ENCODE data around the gene CDK5RAP1. TPM values are rescaled to one million over a fixed set of nuclear protein-coding genes. Genes with fewer than 3 reads are reported as not detected.

The CDK5RAP1 gene
- total and polyA plus RNA-seq, 2 donors (not counting 3 experiments of a cell fraction or from before 2014, with no cell fraction given) = 30.8 to 36.5 TPM

- dilution Hi-C loops (cut with MboI; ENCODE audit: extremely low pct_ligation_motif_present, low sequenced_read_pairs) (no loop called here), intact Hi-C loops (cut with micrococcal nuclease) (loop anchor here (1.0 kb wide), 1 partner anchor 253 kb away; no protein-coding TSS in a partner anchor)
- H3K27ac ChIP-seq (ENCODE audit: insufficient read depth, low read depth, low read length) = peak overlapping the region; percentile 2
- H3K9ac ChIP-seq (replicated peaks; ENCODE audit: extremely low read depth, insufficient read depth, low read length) = peak overlapping the region; percentile 75
- CTCF ChIA-PET = interaction anchor here (1.0 to 2.5 kb wide), 4 partner anchors 11 to 267 kb away, joined by 3 to 11 read pairs (median 4); no protein-coding TSS in a partner anchor
- POLR2A ChIA-PET = no interaction called here
- BruUV-seq (replicated peaks) = no TSS peak
- peak overlapping the region; percentile 56 for H3K4me2 ChIP-seq (ENCODE audit: insufficient read depth, low read length)
- H2AFZ ChIP-seq (ENCODE audit: low read depth, low read length) = peak overlapping the region; percentile 65
- no peak for DNase-seq (ENCODE audit: low read depth, low spot score)
- H4K20me1 ChIP-seq (replicated peaks; ENCODE audit: control insufficient read depth, extremely low read depth, insufficient read depth, low read length) = no peaks in the 10 kb centered on the region
- no peaks in the 10 kb centered on the region for H3K36me3 ChIP-seq (ENCODE audit: control insufficient read depth in 2 of 2, extremely low read depth in 1 of 2, insufficient read depth in 2 of 2, low read length in 2 of 2)
- peaks cover 41% of the 10 kb centered on the region for H3K79me2 ChIP-seq (ENCODE audit: control insufficient read depth, insufficient read depth, low read length)
- TF ChIP-seq MAX (IDR thresholded peaks at IDR 0.05; ENCODE audit: insufficient read depth, insufficient read length) (no peak), POLR2AphosphoS5 (IDR thresholded peaks at IDR 0.05; ENCODE audit: insufficient read depth, low read depth, low read length) (no peak), POLR2A (IDR thresholded peaks at IDR 0.05; ENCODE audit: low read depth, low read length) (no peak), GATA2 (IDR thresholded peaks at IDR 0.05; ENCODE audit: insufficient read depth, insufficient read length, low read depth, low read length) (no peak), EZH2 (IDR thresholded peaks at IDR 0.05; ENCODE audit: borderline replicate concordance, low read depth, low read length, severe bottlenecking) (no peak)
- no peaks in the 10 kb centered on the region for H3K9me1 ChIP-seq (replicated peaks; ENCODE audit: control insufficient read depth, extremely low read depth, insufficient read depth, low read length)
- no peak for FAIRE-seq
- no peaks in the 10 kb centered on the region for H3K27me3 ChIP-seq (ENCODE audit: control insufficient read depth in 2 of 2, insufficient read depth in 2 of 2, low read length in 2 of 2)
- H3K4me3 ChIP-seq (replicated peaks in 1 of 3; ENCODE audit: insufficient read depth in 1 of 3, low read depth in 1 of 3, low read length in 3 of 3) = peak overlapping the region; percentile 44 to 81 (median 76)
- H3K9me3 ChIP-seq (replicated peaks; ENCODE audit: control insufficient read depth, insufficient read depth, low read length) = no peaks in the 10 kb centered on the region
- peaks cover 10% of the 10 kb centered on the region for H3K4me1 ChIP-seq (ENCODE audit: control insufficient read depth, extremely low read depth, insufficient read depth, low read length)
These were observed 521 bp downstream of the CDK5RAP1 start for GRCh38 chr20:33400812-33401183.

GRCh38 chr20:33399924-33400323 is 1.4 kb downstream of the CDK5RAP1 start:
- Histone ChIP-seq H3K4me3 (replicated peaks in 1 of 3; ENCODE audit: insufficient read depth in 1 of 3, low read depth in 1 of 3, low read length in 3 of 3) (no peak overlapping the region), H3K36me3 (ENCODE audit: control insufficient read depth in 2 of 2, extremely low read depth in 1 of 2, insufficient read depth in 2 of 2, low read length in 2 of 2) (no peaks in the 10 kb centered on the region), H3K79me2 (ENCODE audit: control insufficient read depth, insufficient read depth, low read length) (peaks cover 41% of the 10 kb centered on the region), H3K27me3 (ENCODE audit: control insufficient read depth in 2 of 2, insufficient read depth in 2 of 2, low read length in 2 of 2) (no peaks in the 10 kb centered on the region), H3K4me2 (ENCODE audit: insufficient read depth, low read length) (peak overlapping the region; percentile 56), H3K9me3 (replicated peaks; ENCODE audit: control insufficient read depth, insufficient read depth, low read length) (no peaks in the 10 kb centered on the region), H3K9ac (replicated peaks; ENCODE audit: extremely low read depth, insufficient read depth, low read length) (no peak overlapping the region), H2AFZ (ENCODE audit: low read depth, low read length) (no peak overlapping the region), H3K27ac (ENCODE audit: insufficient read depth, low read depth, low read length) (no peak overlapping the region), H3K4me1 (ENCODE audit: control insufficient read depth, extremely low read depth, insufficient read depth, low read length) (peaks cover 10% of the 10 kb centered on the region), H3K9me1 (replicated peaks; ENCODE audit: control insufficient read depth, extremely low read depth, insufficient read depth, low read length) (no peaks in the 10 kb centered on the region), H4K20me1 (replicated peaks; ENCODE audit: control insufficient read depth, extremely low read depth, insufficient read depth, low read length) (no peaks in the 10 kb centered on the region)
- POLR2A ChIA-PET = no interaction called here
- no peak for TF ChIP-seq JUN (IDR thresholded peaks at IDR 0.05; ENCODE audit: borderline replicate concordance, insufficient read depth, insufficient read length, low read depth)
- no peak for TF ChIP-seq POLR2AphosphoS5 (IDR thresholded peaks at IDR 0.05; ENCODE audit: insufficient read depth, low read depth, low read length)
- TF ChIP-seq CTCF (IDR thresholded peaks at IDR 0.05; ENCODE audit: extremely low read depth in 1 of 2, insufficient read depth in 1 of 2, low read depth in 1 of 2, low read length in 2 of 2) = no peak
- no peak for TF ChIP-seq GATA2 (IDR thresholded peaks at IDR 0.05; ENCODE audit: insufficient read depth, insufficient read length, low read depth, low read length)
- TF ChIP-seq FOS (IDR thresholded peaks at IDR 0.05; ENCODE audit: borderline replicate concordance, insufficient read depth, low read length) = no peak
- TF ChIP-seq MYC (IDR thresholded peaks at IDR 0.05; ENCODE audit: low read depth, low read length) = no peak
- no peak for TF ChIP-seq POLR2A (IDR thresholded peaks at IDR 0.05; ENCODE audit: low read depth, low read length)
- TF ChIP-seq MAX (IDR thresholded peaks at IDR 0.05; ENCODE audit: insufficient read depth, insufficient read length) = no peak
- no peak for TF ChIP-seq EZH2 (IDR thresholded peaks at IDR 0.05; ENCODE audit: borderline replicate concordance, low read depth, low read length, severe bottlenecking)
- intact Hi-C loops (cut with micrococcal nuclease) = no loop called here
- CTCF ChIA-PET = interaction anchor here (2.5 kb wide), 1 partner anchor 268 kb away, joined by 11 read pairs; no protein-coding TSS in a partner anchor
- no peak for FAIRE-seq
- BruUV-seq (replicated peaks) = no TSS peak
- dilution Hi-C loops (cut with MboI; ENCODE audit: extremely low pct_ligation_motif_present, low sequenced_read_pairs) = no loop called here
- no peak for DNase-seq (ENCODE audit: low read depth, low spot score)

All from endothelial cell of umbilical vein (primary cell).